HCT116 (cell line): ENCODE measurements around the gene OR6B2. TPM values are rescaled to one million over a fixed set of nuclear protein-coding genes. Genes with fewer than 3 reads are reported as not detected.

ENCODE experiments used
- ATAC-seq: fragments of 200-7000 bp; cut with Tn5 transposase; 2 replicates; pipeline ENCODE4 v1.9.1; 2020; ENCODE audit warnings: mild to moderate bottlenecking, moderate library complexity
- BruUV-seq: library from RNA; stranded (reverse); fragments of 400-500 nt; replicated peaks from 2 replicates; lab custom pipeline; 2021; lab: Mats Ljungman, UMichigan
- CTCF ChIA-PET: fragments of 300-600 bp; sonication (Branson Sonifier 250); formaldehyde crosslinking; loops from one replicate; lab custom pipeline; 2021; ENCODE audit warnings: antibody characterized with exemption; lab: Charles Lee
- POLR2A ChIA-PET: fragments of 300-600, 350-600 bp; sonication (Branson Sonifier 250); formaldehyde crosslinking; loops from one replicate; lab custom pipeline; 2021; ENCODE audit warnings: antibody characterized with exemption; lab: Charles Lee
- RAD21 ChIA-PET, 2 experiments: fragments of 300-600 bp; sonication (Branson Sonifier 250); formaldehyde crosslinking; loops; one replicate each; lab custom pipeline; 2023; ENCODE audit warnings: low total read pairs in 2 of 2; ENCODE audit not compliant: uncharacterized antibody in 2 of 2, unreplicated experiment in 2 of 2, low non-redundant PET in 1 of 2; lab: Charles Lee
- DNase-seq: peaks from one replicate; pipeline ENCODE4 v3.0.0-alpha.2; 2010; ENCODE audit warnings: low read depth, low spot score
- H2AFZ ChIP-seq: fragments of 200-600 bp; shearing (Covaris generic), sonication (generic); 2 replicates; pipeline ENCODE4 v1.6.1; 2017; ENCODE audit warnings: low read depth, mixed run types, mixed read lengths, antibody characterized with exemption, low read length; ENCODE audit not compliant: poor library complexity, severe bottlenecking
- H3K27ac ChIP-seq: 2 replicates; pipeline ENCODE4 v1.5.1; 2012; ENCODE audit warnings: low read depth, low read length
- H3K27me3 ChIP-seq: fragments of 200-600 bp; sonication (generic); 2 replicates; pipeline ENCODE4 v1.6.1; 2016; ENCODE audit warnings: mixed run types, low read length, mixed read lengths; ENCODE audit not compliant: insufficient read depth
- H3K36me3 ChIP-seq, 2 experiments: fragments of 200-500 bp in 1 of 2; fragments of 200-600 bp in 1 of 2; sonication (Bioruptor generic) in 1 of 2; sonication (generic) in 1 of 2; 2 replicates each; pipeline versions ENCODE4 v1.5.1 to v1.6.1; 2014 to 2016; ENCODE audit warnings: low read length in 2 of 2, inconsistent platforms in 1 of 2, mixed read lengths in 1 of 2, mixed run types in 1 of 2; ENCODE audit not compliant: insufficient read depth in 2 of 2, control insufficient read depth in 1 of 2
- H3K4me1 ChIP-seq, 2 experiments: fragments of 200-600 bp in 1 of 2; sonication (generic) in 1 of 2; 2 replicates each; pipeline versions ENCODE4 v1.5.1 to v1.6.1; 2012 to 2017; ENCODE audit warnings: low read length in 2 of 2, inconsistent platforms in 1 of 2, mild to moderate bottlenecking in 1 of 2, mixed read lengths in 1 of 2, mixed run types in 1 of 2, moderate library complexity in 1 of 2; ENCODE audit not compliant: insufficient read depth in 2 of 2, control insufficient read depth in 1 of 2
- H3K4me2 ChIP-seq: fragments of 200-600 bp; sonication (generic); 2 replicates; pipeline ENCODE4 v1.6.1; 2017; ENCODE audit warnings: mixed run types, low read length, mixed read lengths
- H3K4me3 ChIP-seq, 2 experiments: fragments of 200-600 bp in 1 of 2; sonication (generic) in 1 of 2; replicated peaks in 1 of 2; 2 replicates each; pipeline ENCODE4 v1.5.1; 2011 to 2016; ENCODE audit warnings: low read length in 2 of 2, control low read depth in 1 of 2, low read depth in 1 of 2, mild to moderate bottlenecking in 1 of 2, mixed read lengths in 1 of 2, mixed run types in 1 of 2
- H3K79me2 ChIP-seq: fragments of 200-600 bp; sonication (generic); 2 replicates; pipeline ENCODE4 v1.6.1; 2017; ENCODE audit warnings: mild to moderate bottlenecking, mixed run types, low read length, moderate library complexity, mixed read lengths; ENCODE audit not compliant: insufficient read depth
- H3K9ac ChIP-seq: fragments of 200-600 bp; sonication (generic); 2 replicates; pipeline ENCODE4 v1.6.1; 2016; ENCODE audit warnings: low read length, mixed read lengths
- H3K9me2 ChIP-seq: fragments of 200-600 bp; sonication (generic), shearing (Covaris generic); 2 replicates; pipeline ENCODE4 v1.6.1; 2017; ENCODE audit warnings: mixed run types, mild to moderate bottlenecking, moderate library complexity; ENCODE audit not compliant: insufficient read depth
- H3K9me3 ChIP-seq, 2 experiments: fragments of 200-500 bp in 1 of 2; fragments of 200-600 bp in 1 of 2; sonication (Bioruptor generic) in 1 of 2; sonication (generic) in 1 of 2; 2 replicates each; pipeline ENCODE4 v1.6.1; 2014 to 2017; ENCODE audit warnings: low read length in 2 of 2, mixed read lengths in 2 of 2, inconsistent platforms in 1 of 2, low read depth in 1 of 2, mild to moderate bottlenecking in 1 of 2, mixed run types in 1 of 2, moderate library complexity in 1 of 2; ENCODE audit not compliant: control insufficient read depth in 1 of 2, insufficient read depth in 1 of 2
- H4K20me1 ChIP-seq: fragments of 200-600 bp; sonication (generic), shearing (Covaris generic); 2 replicates; pipeline ENCODE4 v1.6.1; 2017; ENCODE audit warnings: mixed run types, mild to moderate bottlenecking, moderate library complexity; ENCODE audit not compliant: insufficient read depth
- CBX3 ChIP-seq: IDR thresholded peaks from 2 replicates; pipeline ENCODE4 v1.6.1; 2012; ENCODE audit warnings: low read depth
- CTCF ChIP-seq, 3 experiments: fragments of 200-600 bp in 1 of 3; sonication (generic) in 1 of 3; IDR thresholded peaks in 2 of 3; conservative IDR thresholded peaks in 1 of 3; 2 replicates each; pipeline ENCODE4 v1.5.1; 2012 to 2017; ENCODE audit warnings: low read depth in 2 of 3, low read length in 2 of 3, antibody characterized with exemption in 1 of 3, borderline replicate concordance in 1 of 3, control low read depth in 1 of 3, mild to moderate bottlenecking in 1 of 3, mixed read lengths in 1 of 3, mixed run types in 1 of 3, moderate library complexity in 1 of 3; ENCODE audit not compliant: insufficient read depth in 1 of 3
- EZH2phosphoT487 ChIP-seq: fragments of 200-600 bp; IDR thresholded peaks from 2 replicates; pipeline ENCODE4 v1.6.1; 2018; ENCODE audit warnings: antibody characterized with exemption, borderline replicate concordance
- FOSL1 ChIP-seq: IDR thresholded peaks from 2 replicates; pipeline ENCODE4 v1.6.1; 2012; ENCODE audit warnings: low read depth
- JUND ChIP-seq: IDR thresholded peaks from 2 replicates; pipeline ENCODE4 v1.6.1; 2012
- SRF ChIP-seq: IDR thresholded peaks from 2 replicates; pipeline ENCODE4 v1.6.1; 2012; ENCODE audit warnings: low read depth
- TCF7L2 ChIP-seq: IDR thresholded peaks from 2 replicates; pipeline ENCODE4 v1.7.0; 2011; ENCODE audit warnings: borderline replicate concordance, inconsistent platforms; ENCODE audit not compliant: insufficient read depth, insufficient read length; ENCODE audit errors: extremely low read depth
- YY1 ChIP-seq: IDR thresholded peaks from 2 replicates; pipeline ENCODE4 v1.6.1; 2011; ENCODE audit warnings: low read length, low read depth, moderate library complexity, mild to moderate bottlenecking; ENCODE audit not compliant: insufficient replicate concordance; ENCODE audit errors: extremely low read depth
- intact Hi-C: fragments of 100-400 bp; cut with micrococcal nuclease; formaldehyde crosslinking; loops from 2 replicates; pipeline ENCODE4 v1.10.0; 2022
- total RNA-seq: library from RNA; stranded (reverse); gene quantifications from one replicate; pipeline ENCODE4 v1.2.1, GENCODE V29; 2021; ENCODE audit not compliant: unreplicated experiment

OR6B2 gene
- total RNA-seq, 1 experiment from 2014 or later = not detected

GRCh38 chr2:240014327-240014726 is 15.9 kb downstream of the OR6B2 start:
- Histone ChIP-seq H3K4me1 (no peaks in the 10 kb centered on the region), H3K79me2 (peaks cover 30% of the 10 kb centered on the region), H3K9ac (no peak overlapping the region), H4K20me1 (peaks cover 7% of the 10 kb centered on the region; the same call in 1 of the 2 replicates), H3K27me3 (no peaks in the 10 kb centered on the region), H3K9me2 (no peaks in the 10 kb centered on the region), H2AFZ (no peak overlapping the region), H3K9me3 (no peaks in the 10 kb centered on the region), H3K27ac (no peak overlapping the region), H3K36me3 (peaks cover 62% of the 10 kb centered on the region in 2 experiments), H3K4me2 (no peak overlapping the region), H3K4me3 (no peak overlapping the region)
- RAD21 ChIA-PET = no interaction called here
- no TSS peak for BruUV-seq
- intact Hi-C loops = no loop called here
- POLR2A ChIA-PET = no interaction called here
- TF ChIP-seq JUND (no peak), FOSL1 (no peak), TCF7L2 (no peak), EZH2phosphoT487 (no peak), SRF (no peak), YY1 (no peak), CTCF (IDR thresholded peaks at IDR 0.05 in 2 of 3, conservative IDR thresholded peaks at IDR 0.05 in 1 of 3; ENCODE audit: borderline replicate concordance in 1 of 3, insufficient read depth in 1 of 3, low read depth in 2 of 3, low read length in 2 of 3) (no peak), CBX3 (no peak)
- CTCF ChIA-PET = interaction anchor here (1.2 kb wide), 1 partner anchor 47 kb away, joined by 3 read pairs; no protein-coding TSS in a partner anchor
- no peak for ATAC-seq
- DNase-seq = no peak
